Right lobe of liver (tissue), 6 donors: ENCODE results near the gene MYO15B. TPM values are rescaled to one million over a fixed set of nuclear protein-coding genes. Genes with fewer than 3 reads are reported as not detected.

Experiments
- ATAC-seq, 4 donors: fragments of 200-7000 bp; cut with Tn5 transposase; one replicate each; pipeline ENCODE4 v1.9.1; 2020; ENCODE audit warnings: mild to moderate bottlenecking in 4 of 4, moderate library complexity in 4 of 4
- DNase-seq, 3 donors: peaks; one replicate each; pipeline ENCODE4 v3.0.0-alpha.2; 2020
- H3K27ac ChIP-seq, 3 donors: fragments of 200-600 bp; one replicate each; pipeline ENCODE4 v1.8.0; 2022
- H3K27me3 ChIP-seq, 2 donors: fragments of 200-600 bp; one replicate each; pipeline ENCODE4 v1.8.0; 2022
- H3K36me3 ChIP-seq, 4 donors: fragments of 200-600 bp; sonication (generic) in 1 of 4; one replicate each; pipeline versions ENCODE4 v1.5.1 to v1.8.0; 2017 to 2022; ENCODE audit warnings: control low read depth in 1 of 4
- H3K4me1 ChIP-seq, 4 donors: fragments of 200-600 bp; sonication (generic) in 1 of 4; one replicate each; pipeline versions ENCODE4 v1.5.1 to v1.8.0; 2017 to 2022; ENCODE audit warnings: control low read depth in 1 of 4
- H3K4me3 ChIP-seq, 3 donors: fragments of 200-600 bp; one replicate each; pipeline ENCODE4 v1.8.0; 2022
- H3K9me3 ChIP-seq, 4 donors: fragments of 200-600 bp; sonication (generic) in 1 of 4; one replicate each; pipeline versions ENCODE4 v1.5.1 to v1.8.0; 2017 to 2022; ENCODE audit warnings: control low read depth in 1 of 4
- POLR2A ChIP-seq: fragments of 450-650 bp; IDR thresholded peaks from one replicate; pipeline ENCODE4 v1.6.1; 2017; ENCODE audit warnings: antibody characterized with exemption, mild to moderate bottlenecking
- WGBS: methylation state at CpG from one replicate; pipeline ENCODE4 v1.1.6; 2018; ENCODE audit warnings: low coverage, low lambda C conversion rate; ENCODE audit not compliant: insufficient coverage; ENCODE audit errors: missing lambda C conversion rate; 5-methylcytosine and 5-hydroxymethylcytosine counted together
- intact Hi-C, 2 donors: fragments of 100-400 bp; cut with DNase I; formaldehyde crosslinking; loops; one replicate each; pipeline versions ENCODE4 v1.11.2 to v1.14.1; 2022
- total RNA-seq, 6 experiments: library from RNA; depleted of rRNA in 2 of 6; stranded (reverse); fragments of >200 nt in 2 of 6; fragmentation: NEBNext Ultra II Directional in 3 of 6; extraction: Animal tissue kit (Norgen Biotek cat#: 25700) in 3 of 6; gene quantifications; one replicate each; pipeline versions ENCODE4 v1.1.0 to v1.2.4, GENCODE V29; 2016 to 2023
- TF ChIP-seq, protein P1 (sequence below), 4 donors: fragments of 200-600 bp in 3 of 4; fragments of 450-650 bp in 1 of 4; IDR thresholded peaks; one replicate each; pipeline versions ENCODE4 v1.5.1 to v1.8.0; 2016 to 2022; ENCODE audit warnings: antibody characterized with exemption in 4 of 4, mild to moderate bottlenecking in 2 of 4
- donor health status: DM: no; HTN: yes; CAD: no.
- donor health status: DM: no; HTN: no; CAD: no.
- donor health status: DM: no; HTN: no; CAD: no.
- donor health status: DM: no; HTN: yes; CAD: no.
- donor health status: DM: no; HTN: yes; CAD: no.

MYO15B gene
- total RNA-seq, 6 experiments from 2014 or later, result 26.4 to 104 (median 52.9) TPM

DNA sequence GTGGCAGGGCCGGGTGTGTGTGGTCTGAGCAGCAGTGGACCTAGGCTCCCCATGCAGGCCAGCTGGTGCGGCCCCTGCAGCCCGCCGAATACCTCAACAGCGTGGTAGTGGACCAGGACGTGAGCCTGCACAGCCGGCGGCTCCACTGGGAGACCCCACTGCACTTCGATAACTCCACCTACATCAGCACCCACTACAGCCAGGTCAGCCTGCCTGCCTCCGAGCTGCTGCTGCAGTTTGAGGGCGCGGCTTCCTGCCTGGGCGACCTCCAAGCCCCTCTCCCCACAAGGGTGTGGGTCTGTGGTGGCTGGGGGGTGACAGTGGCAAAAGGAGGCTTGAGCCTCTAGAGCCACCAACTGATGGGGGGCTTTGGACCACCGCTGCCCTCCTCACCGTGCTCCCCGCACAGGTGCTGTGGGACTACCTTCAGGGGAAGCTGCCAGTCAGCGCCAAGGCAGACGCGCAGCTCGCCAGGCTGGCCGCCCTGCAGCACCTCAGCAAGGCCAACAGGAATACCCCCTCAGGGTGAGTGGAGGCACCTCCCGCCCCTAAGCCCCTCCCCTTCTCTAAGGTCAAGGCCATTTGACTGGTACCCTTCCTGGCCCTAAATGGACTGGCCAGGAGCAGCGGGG is 37.2 kb downstream of the MYO15B start:
- H3K27ac ChIP-seq, result no peak overlapping the region
- no peak for TF ChIP-seq POLR2A
- TF ChIP-seq, protein P1, sequence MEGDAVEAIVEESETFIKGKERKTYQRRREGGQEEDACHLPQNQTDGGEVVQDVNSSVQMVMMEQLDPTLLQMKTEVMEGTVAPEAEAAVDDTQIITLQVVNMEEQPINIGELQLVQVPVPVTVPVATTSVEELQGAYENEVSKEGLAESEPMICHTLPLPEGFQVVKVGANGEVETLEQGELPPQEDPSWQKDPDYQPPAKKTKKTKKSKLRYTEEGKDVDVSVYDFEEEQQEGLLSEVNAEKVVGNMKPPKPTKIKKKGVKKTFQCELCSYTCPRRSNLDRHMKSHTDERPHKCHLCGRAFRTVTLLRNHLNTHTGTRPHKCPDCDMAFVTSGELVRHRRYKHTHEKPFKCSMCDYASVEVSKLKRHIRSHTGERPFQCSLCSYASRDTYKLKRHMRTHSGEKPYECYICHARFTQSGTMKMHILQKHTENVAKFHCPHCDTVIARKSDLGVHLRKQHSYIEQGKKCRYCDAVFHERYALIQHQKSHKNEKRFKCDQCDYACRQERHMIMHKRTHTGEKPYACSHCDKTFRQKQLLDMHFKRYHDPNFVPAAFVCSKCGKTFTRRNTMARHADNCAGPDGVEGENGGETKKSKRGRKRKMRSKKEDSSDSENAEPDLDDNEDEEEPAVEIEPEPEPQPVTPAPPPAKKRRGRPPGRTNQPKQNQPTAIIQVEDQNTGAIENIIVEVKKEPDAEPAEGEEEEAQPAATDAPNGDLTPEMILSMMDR (IDR thresholded peaks at IDR 0.05), result no peak
- H3K9me3 ChIP-seq, result no peaks in the 10 kb centered on the region
- DNase-seq, result no peak
- no peak overlapping the region for H3K4me3 ChIP-seq
- intact Hi-C loops, result no loop called here
- no peaks in the 10 kb centered on the region for H3K4me1 ChIP-seq
- ATAC-seq, result no peak
- WGBS, result no CpG with 5 or more reads among the region's 23 CpGs
- H3K36me3 ChIP-seq, result peaks cover 0 to 10% (median 3%) of the 10 kb centered on the region in 4 donors
- H3K27me3 ChIP-seq, result no peaks in the 10 kb centered on the region

DNA sequence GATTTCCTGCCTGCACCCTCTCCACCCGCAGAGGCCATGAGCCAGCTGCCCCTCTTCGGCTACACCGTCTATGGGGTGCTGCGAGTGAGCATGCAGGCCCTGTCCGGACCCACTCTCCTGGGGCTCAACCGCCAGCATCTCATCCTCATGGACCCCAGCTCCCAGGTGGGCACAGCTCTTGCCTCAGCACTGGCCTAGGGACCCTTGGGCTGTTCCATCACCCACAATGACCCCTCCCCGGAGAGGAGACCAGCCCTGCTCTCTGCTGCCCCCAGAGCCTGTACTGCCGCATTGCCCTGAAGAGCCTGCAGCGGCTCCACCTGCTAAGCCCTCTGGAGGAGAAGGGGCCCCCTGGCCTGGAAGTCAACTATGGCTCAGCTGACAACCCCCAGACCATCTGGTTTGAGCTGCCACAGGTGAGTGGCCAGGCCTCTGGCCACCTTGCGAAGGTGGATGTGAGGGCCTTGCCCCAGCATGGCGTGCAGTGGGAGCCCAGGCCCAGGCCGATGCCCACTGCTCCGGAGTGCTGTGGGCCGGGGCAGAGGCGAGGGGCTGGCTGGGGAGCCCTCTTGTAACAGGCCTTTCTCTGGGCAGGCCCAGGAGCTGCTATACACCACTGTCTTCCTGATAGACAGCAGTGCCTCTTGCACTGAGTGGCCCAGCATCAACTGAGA is 38.4 kb downstream of the MYO15B start:
- DNase-seq (no peak), ATAC-seq (peak; percentile 9 to 42 (median 31))
- Histone ChIP-seq H3K9me3 (no peaks in the 10 kb centered on the region), H3K4me3 (no peak overlapping the region), H3K4me1 (no peaks in the 10 kb centered on the region), H3K36me3 (peaks cover 0 to 10% (median 3%) of the 10 kb centered on the region in 4 donors), H3K27me3 (no peaks in the 10 kb centered on the region), H3K27ac (no peak overlapping the region)
- intact Hi-C loops, result no loop called here
- TF ChIP-seq, protein P1 (IDR thresholded peaks at IDR 0.05), result peak; percentile 20 to 49 (median 40)
- TF ChIP-seq POLR2A, result no peak
- 50% methylated on average over 3 of the region's 15 CpGs for WGBS

DNA sequence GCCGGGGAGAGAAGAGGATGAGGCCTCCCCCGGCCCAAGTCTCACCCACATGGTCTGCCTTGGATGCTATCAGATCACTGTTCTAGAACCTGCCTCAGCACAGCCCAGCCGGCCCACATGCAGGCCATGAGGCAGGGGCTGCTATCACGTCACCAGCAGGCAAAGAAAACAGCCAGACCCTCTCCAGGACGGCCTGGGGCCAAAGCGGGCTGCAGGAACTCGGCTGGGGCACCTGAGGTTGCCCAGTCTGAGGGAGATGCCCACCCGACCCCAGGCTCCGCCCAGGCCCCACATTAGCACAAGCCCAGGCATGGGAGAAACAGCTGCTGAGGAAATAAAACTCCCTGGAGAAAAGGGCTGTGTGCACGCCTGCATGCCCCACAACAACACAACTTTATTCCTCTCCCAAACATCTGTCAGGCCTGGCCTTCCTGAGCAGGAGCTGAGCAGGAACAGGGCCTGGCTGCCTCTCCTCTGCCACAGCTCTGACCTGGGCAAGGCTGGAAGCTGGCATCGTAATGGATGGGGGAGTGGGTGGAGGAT is 39.0 kb downstream of the MYO15B start:
- H3K4me1 ChIP-seq, result no peaks in the 10 kb centered on the region
- H3K9me3 ChIP-seq, result no peaks in the 10 kb centered on the region
- TF ChIP-seq, protein P1 (IDR thresholded peaks at IDR 0.05), result no peak
- no peak for TF ChIP-seq POLR2A
- no peak overlapping the region for H3K27ac ChIP-seq
- DNase-seq, result no peak
- no peak overlapping the region for H3K4me3 ChIP-seq
- ATAC-seq, result no peak
- no peaks in the 10 kb centered on the region for H3K27me3 ChIP-seq
- peaks cover 0 to 10% (median 3%) of the 10 kb centered on the region in 4 donors for H3K36me3 ChIP-seq
- intact Hi-C loops, result no loop called here
- WGBS, result no CpG with 5 or more reads among the region's 11 CpGs

DNA sequence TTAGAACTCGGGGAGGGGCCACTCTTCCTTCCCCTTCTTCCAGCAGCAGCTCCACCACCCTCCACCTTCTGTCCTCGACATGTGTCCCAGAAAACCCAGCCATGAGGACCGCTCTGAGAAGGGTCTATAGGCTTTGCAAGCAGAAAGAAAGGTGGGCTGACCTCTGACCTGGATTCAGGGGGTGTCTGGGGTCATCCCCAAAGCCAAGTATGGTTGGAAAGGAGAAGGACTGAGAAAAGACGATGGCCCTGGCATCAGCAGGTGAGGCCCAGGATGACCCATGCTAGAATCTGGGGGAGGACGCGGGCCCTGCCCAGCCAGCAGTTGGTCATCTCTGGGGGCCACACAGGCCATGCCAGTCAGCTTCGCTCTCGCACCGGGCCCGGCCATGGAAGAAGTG is 39.5 kb downstream of the MYO15B start:
- no peak overlapping the region for H3K27ac ChIP-seq
- intact Hi-C loops, result no loop called here
- no peak for DNase-seq

More for the DNA sequence above, 39.5 kb downstream of the MYO15B start:
- Histone ChIP-seq H3K27me3 (no peaks in the 10 kb centered on the region), H3K4me1 (no peaks in the 10 kb centered on the region), H3K9me3 (no peaks in the 10 kb centered on the region), H3K4me3 (no peak overlapping the region), H3K36me3 (peaks cover 0 to 10% (median 3%) of the 10 kb centered on the region in 4 donors)
- 94% methylated on average over 6 of the region's 10 CpGs for WGBS
- no peak for ATAC-seq
- no peak for TF ChIP-seq POLR2A
- TF ChIP-seq, protein P1 (IDR thresholded peaks at IDR 0.05), result no peak
